Cardiac muscle cell (in vitro differentiated cells and primary cell): ENCODE measurements around the gene CENPB. TPM values are rescaled to one million over a fixed set of nuclear protein-coding genes. Genes with fewer than 3 reads are reported as not detected.

Source experiments
- DNase-seq, 2 donors: peaks; one replicate each; pipeline versions ENCODE4 v3.0.0 to v3.0.0-alpha.2; 2010 to 2017; ENCODE audit warnings: low read depth in 1 of 2, low spot score in 1 of 2
- H3K27ac ChIP-seq: fragments of 200-600 bp; sonication (generic); 2 replicates; pipeline ENCODE4 v1.5.1; 2016
- H3K27me3 ChIP-seq: fragments of 200-600 bp; sonication (generic); 2 replicates; pipeline ENCODE4 v1.6.0; 2016; ENCODE audit warnings: control low read depth
- H3K36me3 ChIP-seq: fragments of 200-600 bp; sonication (generic); 2 replicates; pipeline ENCODE4 v1.5.1; 2016; ENCODE audit warnings: control low read depth
- H3K4me1 ChIP-seq: fragments of 200-600 bp; sonication (generic); 2 replicates; pipeline ENCODE4 v1.8.1; 2017; ENCODE audit warnings: low read depth, mild to moderate bottlenecking, mixed run types
- H3K4me3 ChIP-seq: fragments of 200-600 bp; sonication (generic); 2 replicates; pipeline ENCODE4 v1.5.1; 2016; ENCODE audit warnings: mild to moderate bottlenecking
- H3K9me3 ChIP-seq: fragments of 200-600 bp; sonication (generic); 2 replicates; pipeline ENCODE4 v1.5.1; 2017; ENCODE audit warnings: low read depth, mild to moderate bottlenecking, control low read depth
- CTCF ChIP-seq: IDR thresholded peaks from 2 replicates; pipeline ENCODE4 v1.5.1; 2012; ENCODE audit warnings: low read depth, mild to moderate bottlenecking, low read length
- polyA plus RNA-seq: library from polyadenylated mRNA; unstranded; fragments of >200 nt; fragmentation: Nextera tagmentation; extraction: Ambion mirVana; gene quantifications from 2 replicates; pipeline ENCODE4 v1.2.1, GENCODE V29; 2016
- total RNA-seq: library from RNA; depleted of rRNA; stranded (reverse); fragments of >200 nt; gene quantifications from 2 replicates; pipeline ENCODE4 v1.2.3, GENCODE V29; 2016

Gene CENPB
- total and polyA plus RNA-seq, 2 experiments from 2014 or later: 12.5 to 47.6 TPM

- peak; percentile 27 to 84 for DNase-seq
- no peak for TF ChIP-seq CTCF
- no peaks in the 10 kb centered on the region for H3K4me1 ChIP-seq
- no peaks in the 10 kb centered on the region for H3K9me3 ChIP-seq
- H3K4me3 ChIP-seq: peak overlapping the region; percentile 25
- no peak overlapping the region for H3K27ac ChIP-seq
- H3K36me3 ChIP-seq: no peaks in the 10 kb centered on the region
- H3K27me3 ChIP-seq: peaks cover 43% of the 10 kb centered on the region
These were observed 41.5 kb downstream of the CENPB start for GRCh38 chr20:3744806-3745685.

GRCh38 chr20:3744037-3744436, 42.5 kb downstream of the CENPB start:
- Histone ChIP-seq H3K9me3 (no peaks in the 10 kb centered on the region), H3K36me3 (no peaks in the 10 kb centered on the region), H3K4me1 (no peaks in the 10 kb centered on the region), H3K27ac (no peak overlapping the region), H3K4me3 (no peak overlapping the region), H3K27me3 (peaks cover 33% of the 10 kb centered on the region)
- no peak for TF ChIP-seq CTCF
- no peak for DNase-seq

- Histone ChIP-seq H3K27me3 (peaks cover 25% of the 10 kb centered on the region), H3K27ac (no peak overlapping the region), H3K9me3 (no peaks in the 10 kb centered on the region), H3K4me3 (no peak overlapping the region), H3K4me1 (no peaks in the 10 kb centered on the region), H3K36me3 (no peaks in the 10 kb centered on the region)
- no peak for TF ChIP-seq CTCF
- no peak for DNase-seq
These were observed 43.3 kb downstream of the CENPB start for GRCh38 chr20:3743251-3743650.

- H3K27ac ChIP-seq: no peak overlapping the region
- no peak overlapping the region for H3K4me3 ChIP-seq
- no peaks in the 10 kb centered on the region for H3K36me3 ChIP-seq
- no peaks in the 10 kb centered on the region for H3K9me3 ChIP-seq
- TF ChIP-seq CTCF: no peak
- no peak for DNase-seq
- peaks cover 19% of the 10 kb centered on the region for H3K27me3 ChIP-seq
- H3K4me1 ChIP-seq: no peaks in the 10 kb centered on the region
These were observed 44.6 kb downstream of the CENPB start for GRCh38 chr20:3741836-3742458.

DNA sequence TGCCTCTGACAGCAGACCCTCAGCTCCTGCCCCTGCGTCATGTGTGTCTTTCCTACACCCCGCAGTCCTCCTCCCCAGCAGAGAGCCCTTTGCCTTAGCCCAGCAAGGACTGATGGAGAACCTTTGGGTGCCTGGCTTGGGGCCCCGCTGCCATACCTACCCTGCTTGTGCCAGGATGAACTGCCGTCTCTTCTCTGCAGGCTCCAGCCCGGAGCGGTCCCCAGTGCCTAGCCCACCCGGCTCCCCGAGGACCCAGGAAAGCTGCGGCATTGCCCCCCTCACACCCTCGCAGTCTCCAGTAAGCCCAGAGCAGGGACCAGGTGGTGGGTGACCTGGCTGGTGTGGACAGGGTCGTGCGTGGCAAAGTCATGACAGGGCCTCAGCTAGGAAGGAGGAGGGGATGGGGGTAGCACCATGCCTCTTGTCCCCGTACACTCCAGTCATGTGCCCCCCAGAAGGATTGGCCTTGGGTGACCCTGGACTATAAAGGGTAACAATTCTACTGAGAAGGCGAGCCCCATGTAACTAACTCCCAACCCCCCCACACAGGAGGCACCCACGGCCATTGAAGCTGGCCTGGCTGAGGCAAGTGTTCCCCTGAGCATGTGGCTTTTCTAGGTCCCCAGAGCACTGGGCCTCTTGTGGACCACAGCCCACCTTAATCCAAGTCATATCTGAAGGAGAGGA, 45.8 kb downstream of the CENPB start:
- Histone ChIP-seq H3K9me3 (no peaks in the 10 kb centered on the region), H3K36me3 (no peaks in the 10 kb centered on the region), H3K4me1 (no peaks in the 10 kb centered on the region), H3K4me3 (no peak overlapping the region), H3K27ac (no peak overlapping the region), H3K27me3 (peaks cover 16% of the 10 kb centered on the region)
- no peak for DNase-seq
- TF ChIP-seq CTCF: no peak
